HG03139 (cell line): Measurements from ENCODE around the gene GLB1L2.

ENCODE experiments used
- ATAC-seq: cut with Tn5 transposase; IDR thresholded peaks from one replicate; pipeline ENCODE4 v1.9.1; 2021; ENCODE audit not compliant: unreplicated experiment

GLB1L2 gene

GRCh38 chr11:134364261-134364660, 32.5 kb downstream of the GLB1L2 start:
- ATAC-seq: no peak

- ATAC-seq: no peak
These were observed 33.5 kb downstream of the GLB1L2 start for GRCh38 chr11:134365011-134365925.

- ATAC-seq: no peak
These were observed 34.5 kb downstream of the GLB1L2 start for GRCh38 chr11:134366254-134366653.

GRCh38 chr11:134367781-134368180, 36.0 kb downstream of the GLB1L2 start:
- ATAC-seq: no peak

- ATAC-seq: no peak
These were observed 38.1 kb downstream of the GLB1L2 start for GRCh38 chr11:134369656-134370525.

GRCh38 chr11:134370526-134371435, 39.0 kb downstream of the GLB1L2 start:
- ATAC-seq: no peak

GRCh38 chr11:134371436-134372185, 39.8 kb downstream of the GLB1L2 start:
- no peak for ATAC-seq

GRCh38 chr11:134372536-134372935, 40.7 kb downstream of the GLB1L2 start:
- ATAC-seq: no peak

- ATAC-seq: no peak
These were observed 41.2 kb downstream of the GLB1L2 start for GRCh38 chr11:134372961-134373360.

GRCh38 chr11:134373591-134374052, 41.8 kb downstream of the GLB1L2 start:
- ATAC-seq: no peak

GRCh38 chr11:134374171-134374570, 42.4 kb downstream of the GLB1L2 start:
- ATAC-seq: no peak

GRCh38 chr11:134374891-134375550, 43.2 kb downstream of the GLB1L2 start:
- ATAC-seq: no peak

GRCh38 chr11:134376150-134376921, 44.5 kb downstream of the GLB1L2 start:
- ATAC-seq: no peak

GRCh38 chr11:134377876-134378275, 46.1 kb downstream of the GLB1L2 start:
- ATAC-seq: no peak

- no peak for ATAC-seq
These were observed 47.5 kb downstream of the GLB1L2 start for GRCh38 chr11:134379241-134379640.

GRCh38 chr11:134380229-134380628, 48.4 kb downstream of the GLB1L2 start:
- ATAC-seq: no peak

- ATAC-seq: no peak
These were observed 49.0 kb downstream of the GLB1L2 start for GRCh38 chr11:134380785-134381184.

- no peak for ATAC-seq
These were observed 50.5 kb downstream of the GLB1L2 start for GRCh38 chr11:134382257-134382656.

- ATAC-seq: no peak
These were observed 51.0 kb downstream of the GLB1L2 start for GRCh38 chr11:134382830-134383229.
